Measurements from ENCODE around the gene DMD. TPM values are rescaled to one million over a fixed set of nuclear protein-coding genes. Genes with fewer than 3 reads are reported as not detected.

Gene DMD
- total RNA-seq, 3 donors from 2014 or later, result 11.2 to 140 (median 12.6) TPM

- Histone ChIP-seq H3K4me3 (no peak overlapping the region), H3K9me3 (no peaks in the 10 kb centered on the region), H3K36me3 (ENCODE audit: low read depth) (no peaks in the 10 kb centered on the region), H3K4me1 (ENCODE audit: low read depth) (no peaks in the 10 kb centered on the region)
- ATAC-seq (no peak), DNase-seq (no peak)
- intact Hi-C loops (cut with DNase I, micrococcal nuclease), result no loop called here
- no peak for TF ChIP-seq CTCF (IDR thresholded peaks at IDR 0.05)
Observed at GRCh38 chrX:31307952-31308351, 1903.4 kb downstream of the DMD start.

- no peaks in the 10 kb centered on the region for H3K4me1 ChIP-seq (ENCODE audit: low read depth)
- ATAC-seq (no peak), DNase-seq (no peak)
- H3K4me3 ChIP-seq, result no peak overlapping the region
- no peak for TF ChIP-seq CTCF (IDR thresholded peaks at IDR 0.05)
- no peaks in the 10 kb centered on the region for H3K9me3 ChIP-seq
- intact Hi-C loops (cut with DNase I, micrococcal nuclease), result no loop called here
- H3K36me3 ChIP-seq (ENCODE audit: low read depth), result no peaks in the 10 kb centered on the region
Observed at GRCh38 chrX:31302573-31303075, 1908.7 kb downstream of the DMD start.

- no peaks in the 10 kb centered on the region for H3K9me3 ChIP-seq
- H3K4me1 ChIP-seq (ENCODE audit: low read depth), result no peaks in the 10 kb centered on the region
- TF ChIP-seq CTCF (IDR thresholded peaks at IDR 0.05), result no peak
- no peak for DNase-seq
- no peak overlapping the region for H3K4me3 ChIP-seq
- H3K36me3 ChIP-seq (ENCODE audit: low read depth), result no peaks in the 10 kb centered on the region
- intact Hi-C loops (cut with DNase I, micrococcal nuclease), result no loop called here
- ATAC-seq, result no peak
Observed at GRCh38 chrX:31301941-31302340, 1909.4 kb downstream of the DMD start.

- no peak for TF ChIP-seq CTCF (IDR thresholded peaks at IDR 0.05)
- intact Hi-C loops (cut with DNase I, micrococcal nuclease), result no loop called here
- Histone ChIP-seq H3K36me3 (ENCODE audit: low read depth) (no peaks in the 10 kb centered on the region), H3K9me3 (no peaks in the 10 kb centered on the region), H3K4me1 (ENCODE audit: low read depth) (no peaks in the 10 kb centered on the region), H3K4me3 (no peak overlapping the region)
- ATAC-seq (no peak), DNase-seq (no peak)
Observed at GRCh38 chrX:31301203-31301602, 1910.1 kb downstream of the DMD start.

- H3K4me3 ChIP-seq, result no peak overlapping the region
- DNase-seq (no peak), ATAC-seq (no peak)
- no peaks in the 10 kb centered on the region for H3K9me3 ChIP-seq
- TF ChIP-seq CTCF (IDR thresholded peaks at IDR 0.05), result no peak
- intact Hi-C loops (cut with DNase I, micrococcal nuclease), result no loop called here
- no peaks in the 10 kb centered on the region for H3K4me1 ChIP-seq (ENCODE audit: low read depth)
- no peaks in the 10 kb centered on the region for H3K36me3 ChIP-seq (ENCODE audit: low read depth)
Observed at GRCh38 chrX:31298916-31299315, 1912.4 kb downstream of the DMD start.

GRCh38 chrX:31297881-31298280, 1913.5 kb downstream of the DMD start:
- no peaks in the 10 kb centered on the region for H3K36me3 ChIP-seq (ENCODE audit: low read depth)
- intact Hi-C loops (cut with DNase I, micrococcal nuclease), result no loop called here
- no peak for ATAC-seq

More at GRCh38 chrX:31297881-31298280, 1913.5 kb downstream of the DMD start:
- H3K4me1 ChIP-seq (ENCODE audit: low read depth), result no peaks in the 10 kb centered on the region
- no peak for DNase-seq
- H3K4me3 ChIP-seq, result no peak overlapping the region
- H3K9me3 ChIP-seq, result no peaks in the 10 kb centered on the region
- no peak for TF ChIP-seq CTCF (IDR thresholded peaks at IDR 0.05)
